GM12874 (cell line): ENCODE results near the gene ELK4.

Experiments
- CTCF ChIP-seq: IDR thresholded peaks from 2 replicates; pipeline ENCODE4 v1.5.1; 2011; ENCODE audit warnings: low read depth, mild to moderate bottlenecking, control low read depth, low read length, moderate library complexity; ENCODE audit not compliant: insufficient read depth

Gene ELK4

GRCh38 chr1:205650241-205650640 lies 18.4 kb upstream of the ELK4 start:
- no peak for TF ChIP-seq CTCF

GRCh38 chr1:205645519-205645918 lies 13.7 kb upstream of the ELK4 start:
- TF ChIP-seq CTCF: no peak

DNA sequence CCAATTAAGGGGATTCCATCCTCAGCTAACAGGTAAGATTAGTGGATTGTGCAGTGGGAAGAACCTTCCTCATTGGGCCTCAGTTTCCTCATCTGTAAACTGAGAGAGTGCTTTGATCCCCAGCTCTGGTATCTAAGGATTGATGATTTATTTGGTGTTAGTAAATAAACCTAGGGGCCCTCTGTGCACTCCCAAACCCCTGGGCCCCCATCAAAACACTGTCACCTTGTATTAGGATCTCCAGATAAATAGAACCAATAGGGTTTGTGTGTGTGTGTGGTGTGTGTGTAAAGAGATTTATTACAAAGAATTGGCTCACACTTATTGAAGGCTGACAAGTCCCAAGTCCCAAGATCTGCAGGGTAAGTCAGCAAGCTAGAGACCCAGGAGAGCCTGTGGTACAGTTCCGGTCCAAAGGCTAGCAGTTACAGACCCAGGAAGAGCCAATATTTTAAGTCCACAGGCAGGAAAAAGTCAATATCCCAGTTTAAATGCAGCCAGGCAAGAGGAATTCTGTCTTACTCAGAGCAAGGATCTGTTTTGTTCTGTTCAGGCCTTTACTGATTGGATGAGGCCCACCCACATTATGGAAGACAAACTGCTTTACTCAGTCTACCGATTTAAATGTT lies 11.0 kb upstream of the ELK4 start:
- no peak for TF ChIP-seq CTCF

DNA sequence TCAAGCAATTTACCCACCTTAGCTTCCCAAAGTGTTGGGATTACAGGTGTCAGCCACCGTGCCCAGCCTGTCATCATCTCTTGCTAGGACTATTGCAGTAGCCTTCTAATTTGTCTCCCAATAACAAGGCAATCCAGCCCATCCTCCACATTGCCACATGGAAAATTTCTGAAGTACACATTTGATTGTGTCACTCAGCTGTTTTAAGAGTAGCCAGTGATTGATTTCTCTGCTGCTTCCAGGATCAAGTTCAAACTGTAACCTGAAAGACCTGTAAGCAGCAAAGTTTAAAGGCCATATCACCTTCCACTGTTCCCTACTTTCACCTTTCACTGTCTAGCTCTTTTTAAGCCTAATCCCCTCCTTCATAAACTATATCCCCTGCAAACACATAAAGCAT lies 7.8 kb upstream of the ELK4 start:
- no peak for TF ChIP-seq CTCF

GRCh38 chr1:205637854-205638468 lies 6.2 kb upstream of the ELK4 start:
- TF ChIP-seq CTCF: no peak

GRCh38 chr1:205636732-205637131 lies 4.9 kb upstream of the ELK4 start:
- no peak for TF ChIP-seq CTCF

DNA sequence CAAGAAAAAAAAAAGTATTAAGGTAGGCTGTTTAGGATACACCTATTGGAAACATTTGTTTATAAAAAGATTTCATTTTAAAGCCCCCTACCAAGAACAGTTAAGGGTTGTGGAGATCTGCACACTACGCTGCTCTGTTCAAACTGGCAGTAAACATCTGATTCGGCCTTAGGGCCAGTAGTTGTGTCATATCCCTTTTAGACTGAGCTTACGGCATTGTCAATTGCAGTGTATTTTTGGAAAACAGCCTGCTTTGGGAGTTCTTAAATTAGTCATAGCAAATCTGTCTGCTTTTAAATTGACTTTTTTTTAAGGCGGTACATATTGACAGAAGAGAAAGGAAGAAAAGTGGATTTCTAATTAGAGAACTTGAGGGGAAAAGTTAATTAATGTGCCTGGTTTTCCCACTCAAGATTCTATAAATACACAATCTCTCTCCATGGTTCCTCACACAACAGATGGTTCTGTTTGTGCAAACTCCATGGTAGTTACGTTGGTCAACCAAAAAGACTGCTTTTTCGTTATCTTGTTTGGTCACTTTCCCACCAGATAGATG lies 1.7 kb upstream of the ELK4 start:
- no peak for TF ChIP-seq CTCF
